Fibroblast of the aortic adventitia (primary cell): ENCODE data around the gene PCDHA3. TPM values are rescaled to one million over a fixed set of nuclear protein-coding genes. Genes with fewer than 3 reads are reported as not detected.
A peak's percentile ranks its signal among the peaks of the same experiment; 100 is the strongest.
"Not testable (repeated sequence)": the region's sequence is repeated elsewhere in the genome, so short reads cannot be mapped to it uniquely, and the experiment has no call there.

Experiments
- DNase-seq: peaks from one replicate; pipeline ENCODE4 v3.0.0-alpha.2; 2010; ENCODE audit warnings: low read depth
- H3K4me3 ChIP-seq: 2 replicates; pipeline ENCODE4 v1.5.1; 2011; ENCODE audit warnings: low read depth, mild to moderate bottlenecking, control low read depth, low read length, moderate library complexity
- total RNA-seq: library from RNA; depleted of rRNA; stranded (reverse); fragments of >200 nt; gene quantifications from 2 replicates; pipeline ENCODE4 v1.2.3, GENCODE V29; 2012; ENCODE audit warnings: low replicate concordance
- TF ChIP-seq, protein P1 (sequence below): IDR thresholded peaks from 2 replicates; pipeline ENCODE4 v1.5.1; 2011; ENCODE audit warnings: mild to moderate bottlenecking, low read length, control low read depth, inconsistent platforms; ENCODE audit not compliant: insufficient read depth

The PCDHA3 gene
- total RNA-seq, 1 donor: 0.27 TPM

DNA sequence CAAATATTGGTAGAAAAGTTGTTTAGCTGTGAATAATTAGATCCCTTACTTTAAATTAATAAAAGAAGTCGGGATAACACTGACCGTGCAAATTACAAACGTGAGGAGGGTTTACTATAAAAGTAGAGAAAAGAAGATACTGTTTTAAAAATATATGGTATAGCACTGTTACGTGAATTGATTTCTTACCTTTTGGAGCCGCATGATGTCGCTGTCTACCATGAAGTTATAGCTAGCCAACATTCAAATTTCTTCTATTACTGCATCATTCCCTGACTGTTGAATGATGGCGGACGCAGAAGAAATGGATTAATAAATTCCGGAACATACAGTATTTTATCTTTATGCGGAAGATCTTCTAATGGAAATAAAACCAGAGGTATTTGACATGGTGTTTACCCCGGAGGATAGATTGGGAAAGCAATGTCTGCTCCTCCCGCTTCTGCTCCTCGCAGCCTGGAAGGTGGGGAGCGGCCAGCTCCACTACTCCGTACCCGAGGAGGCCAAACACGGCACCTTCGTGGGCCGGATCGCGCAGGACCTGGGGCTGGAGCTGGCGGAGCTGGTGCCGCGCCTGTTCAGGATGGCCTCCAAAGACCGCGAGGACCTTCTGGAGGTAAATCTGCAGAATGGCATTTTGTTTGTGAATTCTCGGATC is 27.0 kb downstream of the PCDHA3 start, which contains the start of gene PCDHA6:
TSS of gene PCDHA6 (plus strand) at position 257 of the 658 bp plus-strand sequence. CDS start at position 389, 132 bp downstream.
- DNase-seq: no peak
- no peak within 1 kb of the TSS for H3K4me3 ChIP-seq
- TF ChIP-seq, protein P1, sequence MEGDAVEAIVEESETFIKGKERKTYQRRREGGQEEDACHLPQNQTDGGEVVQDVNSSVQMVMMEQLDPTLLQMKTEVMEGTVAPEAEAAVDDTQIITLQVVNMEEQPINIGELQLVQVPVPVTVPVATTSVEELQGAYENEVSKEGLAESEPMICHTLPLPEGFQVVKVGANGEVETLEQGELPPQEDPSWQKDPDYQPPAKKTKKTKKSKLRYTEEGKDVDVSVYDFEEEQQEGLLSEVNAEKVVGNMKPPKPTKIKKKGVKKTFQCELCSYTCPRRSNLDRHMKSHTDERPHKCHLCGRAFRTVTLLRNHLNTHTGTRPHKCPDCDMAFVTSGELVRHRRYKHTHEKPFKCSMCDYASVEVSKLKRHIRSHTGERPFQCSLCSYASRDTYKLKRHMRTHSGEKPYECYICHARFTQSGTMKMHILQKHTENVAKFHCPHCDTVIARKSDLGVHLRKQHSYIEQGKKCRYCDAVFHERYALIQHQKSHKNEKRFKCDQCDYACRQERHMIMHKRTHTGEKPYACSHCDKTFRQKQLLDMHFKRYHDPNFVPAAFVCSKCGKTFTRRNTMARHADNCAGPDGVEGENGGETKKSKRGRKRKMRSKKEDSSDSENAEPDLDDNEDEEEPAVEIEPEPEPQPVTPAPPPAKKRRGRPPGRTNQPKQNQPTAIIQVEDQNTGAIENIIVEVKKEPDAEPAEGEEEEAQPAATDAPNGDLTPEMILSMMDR: no peak

DNA sequence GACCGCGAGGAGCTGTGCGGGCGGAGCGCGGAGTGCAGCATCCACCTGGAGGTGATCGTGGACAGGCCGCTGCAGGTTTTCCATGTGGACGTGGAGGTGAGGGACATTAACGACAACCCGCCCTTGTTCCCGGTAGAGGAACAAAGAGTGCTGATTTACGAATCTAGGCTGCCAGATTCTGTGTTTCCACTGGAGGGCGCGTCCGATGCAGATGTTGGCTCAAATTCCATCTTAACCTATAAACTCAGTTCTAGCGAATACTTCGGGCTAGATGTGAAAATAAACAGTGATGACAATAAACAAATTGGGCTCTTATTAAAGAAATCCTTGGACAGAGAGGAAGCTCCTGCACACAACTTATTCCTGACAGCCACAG is 27.5 kb downstream of the PCDHA3 start:
- DNase-seq: no peak
- TF ChIP-seq, protein P1: no peak
- H3K4me3 ChIP-seq: no peak overlapping the region

DNA sequence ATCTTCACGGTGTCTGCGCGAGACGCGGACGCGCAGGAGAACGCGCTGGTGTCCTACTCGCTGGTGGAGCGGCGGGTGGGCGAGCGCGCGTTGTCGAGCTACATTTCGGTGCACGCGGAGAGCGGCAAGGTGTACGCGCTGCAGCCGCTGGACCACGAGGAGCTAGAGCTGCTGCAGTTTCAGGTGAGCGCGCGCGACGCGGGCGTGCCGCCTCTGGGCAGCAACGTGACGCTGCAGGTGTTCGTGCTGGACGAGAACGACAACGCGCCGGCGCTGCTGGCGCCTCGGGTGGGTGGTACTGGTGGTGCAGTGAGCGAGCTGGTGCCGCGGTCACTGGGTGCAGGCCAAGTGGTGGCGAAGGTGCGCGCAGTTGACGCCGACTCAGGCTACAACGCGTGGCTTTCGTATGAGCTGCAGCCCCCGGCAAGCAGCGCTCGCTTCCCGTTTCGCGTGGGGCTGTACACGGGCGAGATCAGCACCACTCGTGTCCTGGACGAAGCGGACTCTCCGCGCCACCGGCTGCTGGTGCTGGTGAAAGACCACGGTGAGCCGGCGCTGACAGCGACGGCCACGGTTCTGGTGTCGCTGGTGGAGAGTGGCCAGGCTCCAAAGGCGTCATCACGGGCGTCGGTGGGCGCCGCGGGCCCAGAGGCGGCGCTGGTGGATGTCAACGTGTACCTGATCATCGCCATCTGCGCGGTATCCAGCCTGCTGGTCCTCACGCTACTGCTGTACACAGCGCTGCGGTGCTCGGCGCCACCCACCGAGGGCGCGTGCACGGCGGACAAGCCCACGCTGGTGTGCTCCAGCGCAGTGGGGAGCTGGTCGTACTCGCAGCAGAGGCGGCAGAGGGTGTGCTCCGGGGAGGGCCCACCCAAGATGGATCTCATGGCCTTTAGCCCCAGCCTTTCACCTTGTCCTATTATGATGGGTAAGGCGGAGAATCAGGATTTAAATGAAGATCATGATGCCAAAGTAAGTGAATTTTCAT is 28.9 kb downstream of the PCDHA3 start:
- DNase-seq, H3K4me3 ChIP-seq: not testable (repeated sequence)

DNA sequence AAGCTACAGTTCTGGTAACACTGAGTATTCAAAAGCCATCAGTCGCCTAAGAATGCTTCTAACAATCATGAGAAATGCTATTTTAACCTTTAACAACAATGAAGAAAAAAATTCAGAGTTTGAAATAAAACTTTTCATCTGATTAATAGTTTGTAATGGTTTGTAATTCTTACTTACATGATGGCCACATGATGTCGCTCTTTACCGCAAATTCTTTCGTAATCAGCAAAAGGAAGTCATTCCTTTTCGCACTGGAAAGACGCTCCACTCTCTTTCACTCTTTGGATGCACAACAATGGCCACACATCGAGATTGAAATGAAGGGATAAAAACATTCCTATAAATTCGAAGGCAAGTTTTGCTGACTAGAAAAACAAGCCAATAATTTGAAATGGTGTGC is 33.1 kb downstream of the PCDHA3 start, which contains the start of gene PCDHA7:
TSS of gene PCDHA7 (plus strand) at position 277 of the 400 bp plus-strand sequence. CDS start at position 392, 115 bp downstream.
- DNase-seq: peak; percentile 22
- H3K4me3 ChIP-seq: peak within 1 kb of the TSS; percentile 22
- TF ChIP-seq, protein P1: no peak

DNA sequence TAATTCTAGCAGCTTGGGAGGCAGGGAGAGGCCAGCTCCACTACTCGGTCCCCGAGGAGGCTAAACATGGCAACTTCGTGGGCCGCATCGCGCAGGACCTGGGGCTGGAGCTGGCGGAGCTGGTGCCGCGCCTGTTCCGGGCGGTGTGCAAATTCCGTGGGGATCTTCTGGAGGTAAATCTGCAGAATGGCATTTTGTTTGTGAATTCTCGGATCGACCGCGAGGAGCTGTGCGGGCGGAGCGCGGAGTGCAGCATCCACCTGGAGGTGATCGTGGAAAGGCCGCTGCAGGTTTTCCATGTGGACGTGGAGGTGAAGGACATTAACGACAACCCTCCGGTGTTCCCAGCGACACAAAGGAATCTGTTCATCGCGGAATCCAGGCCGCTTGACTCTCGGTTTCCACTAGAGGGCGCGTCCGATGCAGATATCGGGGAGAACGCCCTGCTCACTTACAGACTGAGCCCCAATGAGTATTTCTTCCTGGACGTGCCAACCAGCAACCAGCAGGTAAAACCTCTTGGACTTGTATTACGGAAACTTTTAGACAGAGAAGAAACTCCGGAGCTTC is 33.7 kb downstream of the PCDHA3 start:
- DNase-seq: not testable (repeated sequence)
- H3K4me3 ChIP-seq: peak overlapping the region; percentile 22

DNA sequence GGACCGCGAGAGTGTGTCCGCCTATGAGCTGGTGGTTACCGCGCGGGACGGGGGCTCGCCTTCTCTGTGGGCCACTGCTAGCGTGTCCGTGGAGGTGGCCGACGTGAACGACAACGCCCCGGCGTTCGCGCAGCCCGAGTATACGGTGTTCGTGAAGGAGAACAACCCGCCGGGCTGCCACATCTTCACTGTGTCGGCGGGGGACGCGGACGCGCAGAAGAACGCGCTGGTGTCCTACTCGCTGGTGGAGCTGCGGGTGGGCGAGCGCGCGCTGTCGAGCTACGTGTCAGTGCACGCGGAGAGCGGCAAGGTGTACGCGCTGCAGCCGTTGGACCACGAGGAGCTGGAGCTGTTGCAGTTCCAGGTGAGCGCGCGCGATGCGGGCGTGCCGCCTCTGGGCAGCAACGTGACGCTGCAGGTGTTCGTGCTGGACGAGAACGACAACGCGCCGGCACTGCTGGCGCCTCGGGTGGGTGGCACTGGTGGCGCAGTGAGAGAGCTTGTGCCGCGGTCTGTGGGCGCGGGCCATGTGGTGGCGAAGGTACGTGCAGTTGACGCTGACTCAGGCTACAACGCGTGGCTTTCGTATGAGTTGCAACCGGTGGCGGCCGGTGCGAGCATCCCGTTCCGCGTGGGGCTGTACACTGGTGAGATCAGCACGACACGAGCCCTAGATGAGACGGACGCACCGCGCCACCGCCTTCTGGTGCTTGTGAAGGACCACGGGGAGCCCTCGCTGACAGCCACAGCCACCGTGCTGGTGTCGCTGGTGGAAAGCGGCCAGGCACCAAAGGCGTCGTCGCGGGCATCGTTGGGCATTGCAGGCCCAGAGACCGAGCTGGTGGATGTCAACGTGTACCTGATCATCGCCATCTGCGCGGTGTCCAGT is 35.0 kb downstream of the PCDHA3 start:
- TF ChIP-seq, protein P1: no peak
- DNase-seq: no peak
- H3K4me3 ChIP-seq: no peak overlapping the region
